MM.1S (cell line): Measurements from ENCODE around the gene DLX4.

Experiments
- DNase-seq: peaks from one replicate; pipeline ENCODE4 v3.0.0-alpha.2; 2015
- H2AFZ ChIP-seq: fragments of 300-600 bp; sonication (generic); 2 replicates; pipeline ENCODE4 v1.6.0; 2016; ENCODE audit warnings: antibody characterized with exemption, low read length
- H3F3A ChIP-seq: fragments of 300-600 bp; sonication (generic); 2 replicates; pipeline ENCODE4 v1.6.1; 2016; ENCODE audit warnings: mild to moderate bottlenecking, antibody characterized with exemption, low read length, moderate library complexity, mixed read lengths; ENCODE audit not compliant: insufficient read depth
- H3K27ac ChIP-seq: fragments of 300-600 bp; sonication (generic); 2 replicates; pipeline ENCODE4 v1.5.1; 2016; ENCODE audit warnings: mild to moderate bottlenecking, low read length
- H3K27me3 ChIP-seq: fragments of 300-600 bp; sonication (generic); replicated peaks from 2 replicates; pipeline ENCODE4 v1.6.0; 2016; ENCODE audit warnings: low read length; ENCODE audit not compliant: insufficient read depth
- H3K36me3 ChIP-seq: fragments of 300-600 bp; sonication (generic); replicated peaks from 2 replicates; pipeline ENCODE4 v1.6.1; 2016; ENCODE audit warnings: mild to moderate bottlenecking, low read length, mixed read lengths; ENCODE audit not compliant: insufficient read depth
- H3K4me1 ChIP-seq: fragments of 300-600 bp; sonication (generic); 2 replicates; pipeline ENCODE4 v1.6.1; 2016; ENCODE audit warnings: low read length, mixed read lengths
- H3K4me2 ChIP-seq: fragments of 300-600 bp; sonication (generic); 2 replicates; pipeline ENCODE4 v1.6.0; 2016; ENCODE audit warnings: low read depth, low read length
- H3K4me3 ChIP-seq: fragments of 300-600 bp; sonication (generic); 2 replicates; pipeline ENCODE4 v1.5.1; 2016; ENCODE audit warnings: low read length, mixed read lengths
- H3K79me2 ChIP-seq: fragments of 300-600 bp; sonication (generic); 2 replicates; pipeline ENCODE4 v1.6.1; 2016; ENCODE audit warnings: mixed run types, low read length, mixed read lengths
- H3K9ac ChIP-seq: fragments of 300-600 bp; sonication (generic); 2 replicates; pipeline ENCODE4 v1.6.1; 2016; ENCODE audit warnings: low read length, mixed read lengths
- H3K9me2 ChIP-seq: fragments of 300-600 bp; sonication (generic); replicated peaks from 2 replicates; pipeline ENCODE4 v1.6.1; 2016; ENCODE audit warnings: mild to moderate bottlenecking, low read length, mixed read lengths; ENCODE audit not compliant: insufficient read depth
- H3K9me3 ChIP-seq: fragments of 300-600 bp; sonication (generic); replicated peaks from 2 replicates; pipeline ENCODE4 v1.6.1; 2016; ENCODE audit warnings: mild to moderate bottlenecking, low read length, mixed read lengths; ENCODE audit not compliant: insufficient read depth
- H4K20me1 ChIP-seq: fragments of 300-600 bp; sonication (generic); 2 replicates; pipeline ENCODE4 v1.6.1; 2016; ENCODE audit warnings: mild to moderate bottlenecking, low read length, moderate library complexity, mixed read lengths; ENCODE audit not compliant: insufficient read depth
- EZH2 ChIP-seq: fragments of 300-600 bp; sonication (generic); optimal IDR thresholded peaks from 2 replicates; pipeline ENCODE3; 2017; ENCODE audit warnings: low read depth, mild to moderate bottlenecking, antibody characterized with exemption, low read length, mixed read lengths
- EZH2phosphoT487 ChIP-seq: fragments of 300-600 bp; sonication (generic); IDR thresholded peaks from 2 replicates; pipeline ENCODE4 v1.6.1; 2018; ENCODE audit warnings: antibody characterized with exemption, low read length
- TF ChIP-seq, protein P1 (sequence below): fragments of 300-600 bp; sonication (generic); IDR thresholded peaks from 2 replicates; pipeline ENCODE4 v1.5.1; 2016; ENCODE audit warnings: antibody characterized with exemption, low read length, mixed read lengths

DLX4 gene

DNA sequence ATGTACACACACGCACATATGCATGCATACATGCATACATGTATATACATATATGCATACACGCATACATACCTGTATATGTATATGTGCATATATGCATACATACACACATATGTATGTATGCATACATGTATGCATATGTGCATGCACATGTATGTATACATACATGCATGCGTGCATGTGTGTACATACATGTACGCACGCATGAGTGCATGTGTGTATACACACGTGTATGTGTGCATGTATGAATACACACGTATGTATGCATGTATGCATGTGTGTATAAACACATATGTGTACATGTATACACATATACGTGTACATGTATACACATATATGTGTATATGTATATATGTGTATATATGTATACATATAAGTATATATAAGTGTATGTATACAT, 54.5 kb downstream of the DLX4 start:
- Histone ChIP-seq H2AFZ (no peak overlapping the region), H3K27me3 (no peaks in the 10 kb centered on the region), H3K36me3 (no peaks in the 10 kb centered on the region), H3K9me3 (no peaks in the 10 kb centered on the region), H3K4me3 (no peak overlapping the region), H3K9me2 (no peaks in the 10 kb centered on the region), H4K20me1 (no peaks in the 10 kb centered on the region), H3K9ac (no peak overlapping the region), H3K79me2 (no peaks in the 10 kb centered on the region), H3F3A (peaks cover 14% of the 10 kb centered on the region), H3K27ac (no peak overlapping the region), H3K4me2 (no peak overlapping the region), H3K4me1 (peaks cover 6% of the 10 kb centered on the region)
- no peak for TF ChIP-seq EZH2
- no peak for TF ChIP-seq EZH2phosphoT487
- TF ChIP-seq, protein P1, sequence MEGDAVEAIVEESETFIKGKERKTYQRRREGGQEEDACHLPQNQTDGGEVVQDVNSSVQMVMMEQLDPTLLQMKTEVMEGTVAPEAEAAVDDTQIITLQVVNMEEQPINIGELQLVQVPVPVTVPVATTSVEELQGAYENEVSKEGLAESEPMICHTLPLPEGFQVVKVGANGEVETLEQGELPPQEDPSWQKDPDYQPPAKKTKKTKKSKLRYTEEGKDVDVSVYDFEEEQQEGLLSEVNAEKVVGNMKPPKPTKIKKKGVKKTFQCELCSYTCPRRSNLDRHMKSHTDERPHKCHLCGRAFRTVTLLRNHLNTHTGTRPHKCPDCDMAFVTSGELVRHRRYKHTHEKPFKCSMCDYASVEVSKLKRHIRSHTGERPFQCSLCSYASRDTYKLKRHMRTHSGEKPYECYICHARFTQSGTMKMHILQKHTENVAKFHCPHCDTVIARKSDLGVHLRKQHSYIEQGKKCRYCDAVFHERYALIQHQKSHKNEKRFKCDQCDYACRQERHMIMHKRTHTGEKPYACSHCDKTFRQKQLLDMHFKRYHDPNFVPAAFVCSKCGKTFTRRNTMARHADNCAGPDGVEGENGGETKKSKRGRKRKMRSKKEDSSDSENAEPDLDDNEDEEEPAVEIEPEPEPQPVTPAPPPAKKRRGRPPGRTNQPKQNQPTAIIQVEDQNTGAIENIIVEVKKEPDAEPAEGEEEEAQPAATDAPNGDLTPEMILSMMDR, result no peak
- DNase-seq, result no peak
